Measurements from ENCODE around the gene ACTG2.

DNA sequence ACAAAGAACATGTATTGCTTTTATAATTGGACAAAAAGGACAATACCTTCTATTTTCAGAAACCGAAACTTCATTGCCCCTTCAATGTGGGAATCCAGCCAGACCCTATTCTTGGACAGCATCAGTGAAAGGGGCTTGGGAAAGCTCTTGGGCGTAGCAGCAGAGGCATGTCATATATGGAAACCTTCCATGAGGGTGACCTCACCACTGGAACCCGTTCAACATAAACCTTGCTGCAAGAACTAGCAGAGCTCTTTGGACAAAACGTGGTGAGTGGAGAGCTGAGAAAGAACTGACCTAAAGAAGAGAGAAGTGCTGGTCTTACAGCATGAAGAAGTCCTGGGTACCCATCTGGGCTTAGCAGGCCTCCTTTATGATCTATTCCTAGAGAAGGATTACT is 22.7 kb upstream of the ACTG2 start:
- TF ChIP-seq, protein P1, sequence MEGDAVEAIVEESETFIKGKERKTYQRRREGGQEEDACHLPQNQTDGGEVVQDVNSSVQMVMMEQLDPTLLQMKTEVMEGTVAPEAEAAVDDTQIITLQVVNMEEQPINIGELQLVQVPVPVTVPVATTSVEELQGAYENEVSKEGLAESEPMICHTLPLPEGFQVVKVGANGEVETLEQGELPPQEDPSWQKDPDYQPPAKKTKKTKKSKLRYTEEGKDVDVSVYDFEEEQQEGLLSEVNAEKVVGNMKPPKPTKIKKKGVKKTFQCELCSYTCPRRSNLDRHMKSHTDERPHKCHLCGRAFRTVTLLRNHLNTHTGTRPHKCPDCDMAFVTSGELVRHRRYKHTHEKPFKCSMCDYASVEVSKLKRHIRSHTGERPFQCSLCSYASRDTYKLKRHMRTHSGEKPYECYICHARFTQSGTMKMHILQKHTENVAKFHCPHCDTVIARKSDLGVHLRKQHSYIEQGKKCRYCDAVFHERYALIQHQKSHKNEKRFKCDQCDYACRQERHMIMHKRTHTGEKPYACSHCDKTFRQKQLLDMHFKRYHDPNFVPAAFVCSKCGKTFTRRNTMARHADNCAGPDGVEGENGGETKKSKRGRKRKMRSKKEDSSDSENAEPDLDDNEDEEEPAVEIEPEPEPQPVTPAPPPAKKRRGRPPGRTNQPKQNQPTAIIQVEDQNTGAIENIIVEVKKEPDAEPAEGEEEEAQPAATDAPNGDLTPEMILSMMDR (IDR thresholded peaks at IDR 0.05; ENCODE audit: insufficient read depth, low read length, poor library complexity, severe bottlenecking), result no peak
- no peak for TF ChIP-seq EZH2phosphoT487 (conservative IDR thresholded peaks at IDR 0.05; ENCODE audit: low read length)

Measured in SU-DHL-6 (cell line).